Lower lobe of right lung (tissue), 2 donors: ENCODE results near the gene DYRK1A. TPM values are rescaled to one million over a fixed set of nuclear protein-coding genes. Genes with fewer than 3 reads are reported as not detected.

ENCODE experiments used
- ATAC-seq, 2 donors: fragments of 200-7000 bp; cut with Tn5 transposase; one replicate each; pipeline ENCODE4 v1.9.1; 2020 to 2022; ENCODE audit warnings: mild to moderate bottlenecking in 2 of 2, moderate library complexity in 2 of 2
- DNase-seq: peaks from one replicate; pipeline ENCODE4 v3.0.0-alpha.2; 2020
- H3K27ac ChIP-seq: fragments of 200-600 bp; one replicate; pipeline ENCODE4 v1.8.0; 2022
- H3K27me3 ChIP-seq: fragments of 200-600 bp; one replicate; pipeline ENCODE4 v1.8.0; 2022; ENCODE audit warnings: low read depth
- H3K36me3 ChIP-seq: fragments of 200-600 bp; one replicate; pipeline ENCODE4 v1.8.0; 2022; ENCODE audit warnings: mild to moderate bottlenecking
- H3K4me1 ChIP-seq: fragments of 200-600 bp; one replicate; pipeline ENCODE4 v1.8.0; 2022
- H3K4me3 ChIP-seq: fragments of 200-600 bp; one replicate; pipeline ENCODE4 v1.8.0; 2022; ENCODE audit warnings: mild to moderate bottlenecking
- H3K9me3 ChIP-seq: fragments of 200-600 bp; one replicate; pipeline ENCODE4 v1.8.0; 2022
- CTCF ChIP-seq: fragments of 200-600 bp; IDR thresholded peaks from one replicate; pipeline ENCODE4 v1.8.0; 2022; ENCODE audit warnings: antibody characterized with exemption, mild to moderate bottlenecking
- intact Hi-C: fragments of 100-400 bp; cut with DNase I; formaldehyde crosslinking; loops from one replicate; pipeline ENCODE4 v1.11.0; 2022
- total RNA-seq: library from RNA; stranded (reverse); fragmentation: NEBNext Ultra II Directional; extraction: Animal tissue kit (Norgen Biotek cat#: 25700); gene quantifications from one replicate; pipeline ENCODE4 v1.2.1, GENCODE V29; 2021
- donor health status: DM: no; HTN: yes; CAD: no; lungs with severe emphysema.

The DYRK1A gene
- total RNA-seq, 1 donor from 2014 or later: 67.7 TPM

- TF ChIP-seq CTCF: no peak
- H3K4me1 ChIP-seq: peaks cover 17% of the 10 kb centered on the region
- intact Hi-C loops: no loop called here
- DNase-seq (no peak), ATAC-seq (no peak)
- H3K36me3 ChIP-seq: no peaks in the 10 kb centered on the region
- no peaks in the 10 kb centered on the region for H3K27me3 ChIP-seq
- no peaks in the 10 kb centered on the region for H3K9me3 ChIP-seq
- no peak overlapping the region for H3K27ac ChIP-seq
- no peak overlapping the region for H3K4me3 ChIP-seq
Measured at GRCh38 chr21:37335053-37335452, 31.5 kb upstream of the DYRK1A start.

GRCh38 chr21:37337179-37337578 is 29.4 kb upstream of the DYRK1A start:
- ATAC-seq (no peak), DNase-seq (no peak)
- H3K4me3 ChIP-seq: no peak overlapping the region
- H3K27me3 ChIP-seq: no peaks in the 10 kb centered on the region
- no peak overlapping the region for H3K27ac ChIP-seq
- no peaks in the 10 kb centered on the region for H3K9me3 ChIP-seq
- H3K4me1 ChIP-seq: peaks cover 17% of the 10 kb centered on the region
- TF ChIP-seq CTCF: no peak
- H3K36me3 ChIP-seq: no peaks in the 10 kb centered on the region
- intact Hi-C loops: no loop called here

- ATAC-seq (no peak), DNase-seq (no peak)
- Histone ChIP-seq H3K36me3 (no peaks in the 10 kb centered on the region), H3K4me1 (peaks cover 17% of the 10 kb centered on the region), H3K27me3 (no peaks in the 10 kb centered on the region), H3K27ac (no peak overlapping the region), H3K4me3 (no peak overlapping the region), H3K9me3 (no peaks in the 10 kb centered on the region)
- intact Hi-C loops: no loop called here
- TF ChIP-seq CTCF: no peak
Measured at GRCh38 chr21:37337831-37338230, 28.7 kb upstream of the DYRK1A start.

GRCh38 chr21:37338671-37339551 is 27.7 kb upstream of the DYRK1A start:
- Histone ChIP-seq H3K4me3 (no peak overlapping the region), H3K9me3 (no peaks in the 10 kb centered on the region)
- DNase-seq: no peak

GRCh38 chr21:37339552-37339939 is 27.0 kb upstream of the DYRK1A start:
- Histone ChIP-seq H3K9me3 (no peaks in the 10 kb centered on the region), H3K4me1 (peaks cover 17% of the 10 kb centered on the region), H3K27me3 (no peaks in the 10 kb centered on the region), H3K27ac (peak overlapping the region; percentile 65), H3K4me3 (no peak overlapping the region), H3K36me3 (no peaks in the 10 kb centered on the region)
- no peak for TF ChIP-seq CTCF
- DNase-seq: no peak
- intact Hi-C loops: no loop called here
- ATAC-seq: no peak

More at GRCh38 chr21:37338671-37339551, 27.7 kb upstream of the DYRK1A start:
- peak overlapping the region; percentile 65 for H3K27ac ChIP-seq
- no peaks in the 10 kb centered on the region for H3K36me3 ChIP-seq
- ATAC-seq: peak; percentile 93 to 96
- H3K4me1 ChIP-seq: peaks cover 17% of the 10 kb centered on the region
- no peak for TF ChIP-seq CTCF
- H3K27me3 ChIP-seq: no peaks in the 10 kb centered on the region
- intact Hi-C loops: no loop called here
